Activated CD8-positive, alpha-beta T cell treated with anti-CD3 and anti-CD28 coated beads for 36 hours (primary cell): ENCODE results near the gene FOXP4. TPM values are rescaled to one million over a fixed set of nuclear protein-coding genes. Genes with fewer than 3 reads are reported as not detected.

Experiments used
- ATAC-seq: fragments of 200-7000 bp; cut with Tn5 transposase; one replicate; pipeline ENCODE4 v1.10.0; 2021; ENCODE audit warnings: mild to moderate bottlenecking, moderate library complexity
- CTCF ChIA-PET: fragments of 350-600 bp; sonication (Branson Sonifier 250); formaldehyde crosslinking; loops from one replicate; lab custom pipeline; 2021; ENCODE audit warnings: antibody characterized with exemption; lab: Charles Lee
- POLR2A ChIA-PET: fragments of 350-600 bp; sonication (Branson Sonifier 250); formaldehyde crosslinking; loops from one replicate; lab custom pipeline; 2021; ENCODE audit warnings: antibody characterized with exemption; lab: Charles Lee
- DNase-seq: peaks from one replicate; pipeline ENCODE4 v3.0.0-alpha.2; 2020
- H3K27ac Mint-ChIP-seq: one replicate; pipeline ENCODE4 v1.8.0; 2021; ENCODE audit warnings: mild to moderate bottlenecking, mixed read lengths
- H3K27me3 Mint-ChIP-seq: one replicate; pipeline ENCODE4 v1.8.0; 2021; ENCODE audit warnings: mixed read lengths
- H3K36me3 Mint-ChIP-seq: one replicate; pipeline ENCODE4 v1.8.0; 2021; ENCODE audit warnings: low read depth, mixed read lengths
- H3K4me1 Mint-ChIP-seq: one replicate; pipeline ENCODE4 v1.8.0; 2021; ENCODE audit warnings: low read depth, mixed read lengths
- H3K4me3 Mint-ChIP-seq: one replicate; pipeline ENCODE4 v1.8.0; 2021; ENCODE audit warnings: mild to moderate bottlenecking, moderate library complexity, mixed read lengths
- H3K9me3 Mint-ChIP-seq: one replicate; pipeline ENCODE4 v1.8.0; 2021; ENCODE audit warnings: mixed read lengths
- CTCF ChIP-seq: fragments of 200-600 bp; IDR thresholded peaks from one replicate; pipeline ENCODE4 v1.8.0; 2022; ENCODE audit warnings: antibody characterized with exemption, mild to moderate bottlenecking
- intact Hi-C: fragments of 100-400 bp; cut with micrococcal nuclease; formaldehyde crosslinking; loops from one replicate; pipeline ENCODE4 v1.10.0; 2022
- total RNA-seq, 2 experiments: library from RNA; stranded (reverse); gene quantifications; one replicate each; pipeline ENCODE4 v1.2.3, GENCODE V29; 2021

The FOXP4 gene
- total RNA-seq, 2 experiments from 2014 or later = 11.0 to 11.8 TPM

- no peak overlapping the region for H3K4me3 Mint-ChIP-seq
- no peak for ATAC-seq
- intact Hi-C loops = no loop called here
- H3K27me3 Mint-ChIP-seq = peaks cover 30% of the 10 kb centered on the region
- POLR2A ChIA-PET = no interaction called here
- no peaks in the 10 kb centered on the region for H3K9me3 Mint-ChIP-seq
- no peaks in the 10 kb centered on the region for H3K36me3 Mint-ChIP-seq
- peaks cover 4% of the 10 kb centered on the region for H3K4me1 Mint-ChIP-seq
- TF ChIP-seq CTCF = no peak
- no peak for DNase-seq
- H3K27ac Mint-ChIP-seq = no peak overlapping the region
- CTCF ChIA-PET = no interaction called here
These were observed 95.3 kb downstream of the FOXP4 start for GRCh38 chr6:41641352-41641925.

- no peak overlapping the region for H3K4me3 Mint-ChIP-seq
- CTCF ChIA-PET = no interaction called here
- peaks cover 29% of the 10 kb centered on the region for H3K27me3 Mint-ChIP-seq
These were observed 96.1 kb downstream of the FOXP4 start for GRCh38 chr6:41642090-41642959.

GRCh38 chr6:41642960-41643898 lies 97.0 kb downstream of the FOXP4 start:
- Mint-ChIP-seq H3K27ac (no peak overlapping the region), H3K9me3 (no peaks in the 10 kb centered on the region), H3K4me3 (no peak overlapping the region), H3K27me3 (peaks cover 22% of the 10 kb centered on the region), H3K36me3 (no peaks in the 10 kb centered on the region), H3K4me1 (no peaks in the 10 kb centered on the region)
- ATAC-seq (no peak), DNase-seq (no peak)
- TF ChIP-seq CTCF = no peak
- CTCF ChIA-PET = no interaction called here
- POLR2A ChIA-PET = no interaction called here
- intact Hi-C loops = no loop called here

More at GRCh38 chr6:41642090-41642959, 96.1 kb downstream of the FOXP4 start:
- ATAC-seq (no peak), DNase-seq (no peak)
- Mint-ChIP-seq H3K4me1 (peaks cover 4% of the 10 kb centered on the region), H3K27ac (no peak overlapping the region), H3K36me3 (no peaks in the 10 kb centered on the region), H3K9me3 (no peaks in the 10 kb centered on the region)
- no peak for TF ChIP-seq CTCF
- POLR2A ChIA-PET = no interaction called here
- intact Hi-C loops = no loop called here

DNA sequence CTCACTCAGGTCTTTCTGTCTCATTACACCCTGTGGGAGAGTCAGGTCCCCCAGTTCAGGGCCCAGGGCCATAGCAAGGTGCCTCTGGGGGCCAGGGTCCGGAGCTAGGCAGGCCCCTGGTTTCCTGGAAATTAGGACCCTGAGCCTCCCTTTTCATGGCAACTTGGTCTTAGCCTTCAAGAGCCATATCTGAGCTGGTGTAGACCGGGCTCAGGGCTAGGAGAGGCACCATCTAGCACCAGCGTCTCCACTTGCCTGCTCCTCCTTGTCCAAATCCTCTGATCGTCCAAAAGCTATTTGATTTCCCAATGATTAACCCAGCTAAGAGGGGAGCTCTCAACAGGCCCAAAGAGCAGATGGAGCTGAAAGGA lies 97.7 kb downstream of the FOXP4 start:
- no peaks in the 10 kb centered on the region for H3K9me3 Mint-ChIP-seq
- ATAC-seq (no peak), DNase-seq (no peak)
- intact Hi-C loops = no loop called here
- TF ChIP-seq CTCF = no peak
- no peaks in the 10 kb centered on the region for H3K4me1 Mint-ChIP-seq
- H3K27ac Mint-ChIP-seq = no peak overlapping the region
- H3K4me3 Mint-ChIP-seq = no peak overlapping the region
- H3K27me3 Mint-ChIP-seq = peaks cover 18% of the 10 kb centered on the region
- ChIA-PET POLR2A (interaction anchor here (0.6 kb wide), 1 partner anchor 21 kb away, joined by 3 read pairs; no protein-coding TSS in a partner anchor), CTCF (no interaction called here)
- no peaks in the 10 kb centered on the region for H3K36me3 Mint-ChIP-seq
